Astrocyte of the spinal cord (primary cell): ENCODE results near the gene FAM90A26.
"Not testable (repeated sequence)": the region's sequence is repeated elsewhere in the genome, so short reads cannot be mapped to it uniquely, and the experiment has no call there.

Source experiments
- DNase-seq: peaks from one replicate; pipeline ENCODE4 v3.0.0; 2011; ENCODE audit warnings: low read depth, low spot score
- H3K4me3 ChIP-seq: 2 replicates; pipeline ENCODE4 v1.5.1; 2011; ENCODE audit warnings: low read depth, mild to moderate bottlenecking, low read length, moderate library complexity
- in situ Hi-C: cut with HindIII; loops from 2 replicates; pipeline ENCODE4 v1.10.0; 2017; ENCODE audit warnings: low sequenced_read_pairs
- TF ChIP-seq, protein P1 (sequence below): IDR thresholded peaks from 2 replicates; pipeline ENCODE4 v1.5.1; 2012; ENCODE audit warnings: low read depth, mild to moderate bottlenecking, low read length, inconsistent platforms

The FAM90A26 gene, protein sequence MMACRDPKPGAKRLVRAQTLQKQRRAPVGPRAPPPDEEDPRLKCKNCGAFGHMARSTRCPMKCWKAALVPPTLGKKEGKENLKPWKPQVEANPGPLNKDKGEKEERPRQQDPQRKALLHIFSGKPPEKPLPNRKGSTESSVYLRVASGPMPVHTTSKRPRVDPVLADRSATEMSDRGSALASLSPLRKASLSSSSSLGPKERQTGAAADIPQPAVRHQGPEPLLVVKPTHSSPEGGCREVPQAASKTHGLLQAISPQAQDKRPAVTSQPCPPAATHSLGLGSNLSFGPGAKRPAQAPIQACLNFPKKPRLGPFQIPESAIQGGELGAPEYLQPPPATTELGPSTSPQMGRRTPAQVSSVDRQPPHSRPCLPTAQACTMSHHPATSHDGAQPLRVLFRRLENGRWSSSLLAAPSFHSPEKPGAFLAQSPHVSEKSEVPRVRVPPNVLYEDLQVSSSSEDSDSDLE

DNA sequence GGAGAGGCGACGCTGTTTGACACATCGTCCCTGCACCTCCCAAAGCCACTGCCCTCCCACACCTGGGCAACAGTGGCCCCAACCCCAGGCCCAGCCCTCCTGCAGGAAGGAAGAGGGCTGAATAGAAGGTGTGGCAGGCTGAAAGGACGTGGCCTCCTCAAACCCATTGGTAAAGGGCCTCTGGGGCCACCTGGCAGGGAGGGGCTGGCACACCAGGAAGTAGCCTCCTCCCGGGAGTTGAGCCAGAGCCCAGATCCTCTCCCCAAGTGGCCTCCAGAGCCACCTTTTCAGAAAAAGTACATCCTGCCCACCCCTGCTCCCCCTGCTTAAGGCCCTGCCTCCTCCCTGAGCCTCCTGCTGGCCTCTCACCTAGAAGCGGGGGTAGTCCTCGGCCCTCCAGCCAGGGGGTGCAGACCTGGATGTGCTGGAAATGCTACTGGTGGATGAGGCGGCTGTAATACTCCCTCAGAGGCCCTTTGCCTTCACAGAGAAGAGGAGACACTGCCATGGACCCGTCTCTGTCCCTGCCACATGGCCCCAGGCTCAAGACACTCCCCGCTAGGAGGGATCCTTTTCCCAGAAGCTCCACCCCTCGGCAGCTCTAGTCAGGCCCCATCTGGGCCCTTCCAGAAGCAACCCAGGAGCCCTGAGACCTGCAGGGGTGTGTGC is at the start of gene FAM90A26:
TSS of gene FAM90A26 (plus strand) at position 619 of the 669 bp plus-strand sequence. CDS start 2,764 bp downstream, outside the sequence.
- in situ Hi-C loops, DNase-seq: not testable (repeated sequence)

DNA sequence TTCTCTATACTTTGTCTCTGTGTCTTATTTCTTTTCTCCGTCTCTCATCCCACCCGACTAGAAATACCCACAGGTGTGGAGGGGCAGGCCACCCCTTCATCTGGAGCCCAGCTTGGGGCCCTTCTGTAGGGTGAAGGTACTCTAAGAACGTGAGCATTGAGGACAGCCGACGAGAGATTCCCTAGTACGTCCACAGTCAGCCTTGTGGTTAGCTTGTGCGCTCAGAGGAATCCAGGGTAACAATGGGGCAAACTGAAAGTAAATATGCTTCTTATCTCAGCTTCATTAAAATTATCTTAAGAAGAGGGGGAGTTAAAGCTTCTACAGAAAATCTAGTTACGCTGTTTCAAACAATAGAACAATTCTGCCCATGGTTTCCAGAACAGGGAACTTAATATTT is 47.5 kb upstream of the FAM90A26 start:
- H3K4me3 ChIP-seq, DNase-seq, in situ Hi-C loops: not testable (repeated sequence)

More for the DNA sequence above, at the start of gene FAM90A26:
- H3K4me3 ChIP-seq = not testable (repeated sequence)

DNA sequence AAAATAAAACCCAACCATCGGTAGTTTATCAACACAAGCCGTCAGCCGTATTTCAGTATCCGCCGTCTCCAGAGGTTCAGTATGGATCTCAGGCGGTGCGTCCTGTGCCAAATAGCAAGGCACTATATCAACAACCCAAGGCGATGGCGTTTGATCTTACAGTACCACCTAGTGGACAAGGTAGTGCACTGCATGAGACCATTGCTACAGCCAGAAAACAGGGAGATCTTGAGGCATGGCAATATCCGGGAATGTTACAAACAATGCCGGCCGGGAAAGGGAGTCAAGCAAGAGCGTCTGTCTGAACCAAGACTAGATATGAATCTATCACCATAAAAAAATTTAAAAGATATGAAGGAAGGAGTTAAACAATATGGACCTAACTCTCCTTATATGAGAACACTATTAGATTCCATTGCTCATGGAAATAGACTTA is 46.6 kb upstream of the FAM90A26 start:
- in situ Hi-C loops = not testable (repeated sequence)

DNA sequence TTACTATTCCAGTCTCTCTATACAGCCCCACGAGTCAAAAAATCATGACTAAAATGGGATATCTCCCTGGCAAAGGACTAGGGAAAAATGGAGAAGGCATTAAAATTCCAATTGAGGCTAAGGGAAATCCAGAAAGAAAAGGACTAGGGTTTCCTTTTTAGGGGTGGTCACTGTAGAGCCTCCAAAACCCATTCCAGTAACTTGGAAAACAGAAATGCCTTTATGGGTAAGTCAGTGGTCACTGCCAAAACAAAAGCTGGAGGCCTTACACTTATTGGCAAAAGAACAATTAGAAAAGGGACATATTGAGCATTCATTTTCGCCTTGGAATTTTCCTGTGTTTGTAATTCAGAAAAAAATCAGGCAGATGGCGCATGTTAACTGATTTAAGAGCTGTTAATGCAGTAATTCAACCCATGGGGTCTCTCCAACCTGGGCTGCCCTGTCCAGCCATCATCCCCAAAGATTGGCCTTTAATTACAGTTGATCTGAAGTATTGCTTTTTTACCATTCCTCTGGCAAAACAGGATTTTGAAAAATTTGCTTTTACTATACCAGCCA is 44.5 kb upstream of the FAM90A26 start:
- DNase-seq, in situ Hi-C loops, H3K4me3 ChIP-seq: not testable (repeated sequence)

More for the DNA sequence above, 46.6 kb upstream of the FAM90A26 start:
- not testable (repeated sequence) for DNase-seq, H3K4me3 ChIP-seq
- TF ChIP-seq, protein P1, sequence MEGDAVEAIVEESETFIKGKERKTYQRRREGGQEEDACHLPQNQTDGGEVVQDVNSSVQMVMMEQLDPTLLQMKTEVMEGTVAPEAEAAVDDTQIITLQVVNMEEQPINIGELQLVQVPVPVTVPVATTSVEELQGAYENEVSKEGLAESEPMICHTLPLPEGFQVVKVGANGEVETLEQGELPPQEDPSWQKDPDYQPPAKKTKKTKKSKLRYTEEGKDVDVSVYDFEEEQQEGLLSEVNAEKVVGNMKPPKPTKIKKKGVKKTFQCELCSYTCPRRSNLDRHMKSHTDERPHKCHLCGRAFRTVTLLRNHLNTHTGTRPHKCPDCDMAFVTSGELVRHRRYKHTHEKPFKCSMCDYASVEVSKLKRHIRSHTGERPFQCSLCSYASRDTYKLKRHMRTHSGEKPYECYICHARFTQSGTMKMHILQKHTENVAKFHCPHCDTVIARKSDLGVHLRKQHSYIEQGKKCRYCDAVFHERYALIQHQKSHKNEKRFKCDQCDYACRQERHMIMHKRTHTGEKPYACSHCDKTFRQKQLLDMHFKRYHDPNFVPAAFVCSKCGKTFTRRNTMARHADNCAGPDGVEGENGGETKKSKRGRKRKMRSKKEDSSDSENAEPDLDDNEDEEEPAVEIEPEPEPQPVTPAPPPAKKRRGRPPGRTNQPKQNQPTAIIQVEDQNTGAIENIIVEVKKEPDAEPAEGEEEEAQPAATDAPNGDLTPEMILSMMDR = peak; percentile 8

DNA sequence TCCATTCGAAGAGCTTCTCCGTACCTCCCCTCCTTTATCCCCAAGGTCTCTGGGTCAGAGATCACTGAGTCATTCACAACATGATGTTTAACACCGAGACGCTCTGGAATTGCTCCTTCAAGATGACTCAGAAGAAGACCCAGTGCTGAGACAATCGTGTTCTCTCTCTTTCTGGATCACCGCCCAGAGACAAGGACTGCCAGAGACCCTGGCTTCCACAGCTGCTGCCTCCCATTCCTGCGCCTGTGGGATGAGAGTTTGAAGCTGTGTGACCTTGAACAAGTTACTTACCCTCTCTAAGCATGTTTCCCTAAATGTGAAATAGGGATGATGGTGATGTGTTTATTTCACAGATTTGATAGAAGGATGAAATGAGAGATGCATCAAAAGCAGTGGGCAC is 38.8 kb upstream of the FAM90A26 start:
- in situ Hi-C loops, H3K4me3 ChIP-seq: not testable (repeated sequence)
- DNase-seq = peak; percentile 75

DNA sequence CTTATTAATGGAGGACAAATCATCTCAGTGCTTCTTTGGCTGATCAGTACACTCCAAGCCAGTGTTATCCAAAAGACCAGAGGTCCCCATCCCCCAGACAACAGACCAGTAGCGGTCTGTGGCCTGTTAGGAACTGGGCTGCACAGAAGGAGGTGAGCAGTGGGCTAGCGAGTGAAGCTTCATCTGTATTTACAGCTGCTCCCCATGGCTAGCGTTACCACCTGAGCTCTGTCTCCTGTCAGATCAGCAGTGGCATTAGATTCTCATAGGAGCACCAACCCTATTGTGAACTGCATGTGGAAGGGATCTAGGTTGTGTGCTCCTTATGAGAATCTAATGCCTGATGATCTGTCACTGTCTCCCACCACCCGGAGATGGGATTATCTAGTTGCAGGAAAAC is 37.4 kb upstream of the FAM90A26 start:
- H3K4me3 ChIP-seq, in situ Hi-C loops, DNase-seq: not testable (repeated sequence)

DNA sequence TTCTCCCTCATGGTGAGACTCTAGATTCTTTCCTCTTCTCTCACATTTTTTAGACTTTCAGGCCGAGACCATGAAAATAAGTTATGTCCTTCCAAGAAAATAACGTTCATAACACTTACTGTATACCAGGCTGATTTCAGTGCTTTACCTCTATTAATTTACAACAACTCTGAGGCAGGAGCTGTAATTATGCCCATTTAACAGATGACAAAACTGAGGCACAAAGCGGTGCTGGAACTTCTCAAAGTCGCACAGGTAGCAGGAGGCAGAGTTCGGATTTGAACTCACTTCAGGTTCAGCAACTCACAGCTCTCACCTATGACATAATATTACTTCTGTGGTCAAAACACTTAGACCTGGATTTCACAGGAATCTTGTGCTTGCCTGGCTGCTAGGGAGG is 36.2 kb upstream of the FAM90A26 start:
- DNase-seq, in situ Hi-C loops, H3K4me3 ChIP-seq: not testable (repeated sequence)

DNA sequence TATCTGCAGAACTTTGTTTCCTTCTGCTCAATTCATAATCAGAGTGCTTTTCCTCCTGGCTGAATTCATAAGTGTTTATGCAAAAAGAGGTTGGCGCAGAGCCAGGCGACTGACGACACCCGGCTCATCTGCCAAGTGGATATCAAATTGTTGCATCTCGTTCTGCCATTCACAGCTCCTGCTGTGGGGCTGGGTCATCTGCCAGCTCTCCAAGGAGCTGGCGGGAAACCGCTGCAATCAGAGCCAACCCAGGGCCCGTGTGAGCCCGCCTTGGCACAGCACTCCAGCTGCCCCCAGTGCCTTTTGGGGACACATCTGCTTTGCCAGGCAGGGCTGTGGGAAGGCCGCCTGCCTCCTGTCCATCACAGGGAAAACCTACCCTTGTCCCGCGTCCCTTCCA is 35.7 kb upstream of the FAM90A26 start:
- in situ Hi-C loops = not testable (repeated sequence)
- DNase-seq = peak; percentile 37

DNA sequence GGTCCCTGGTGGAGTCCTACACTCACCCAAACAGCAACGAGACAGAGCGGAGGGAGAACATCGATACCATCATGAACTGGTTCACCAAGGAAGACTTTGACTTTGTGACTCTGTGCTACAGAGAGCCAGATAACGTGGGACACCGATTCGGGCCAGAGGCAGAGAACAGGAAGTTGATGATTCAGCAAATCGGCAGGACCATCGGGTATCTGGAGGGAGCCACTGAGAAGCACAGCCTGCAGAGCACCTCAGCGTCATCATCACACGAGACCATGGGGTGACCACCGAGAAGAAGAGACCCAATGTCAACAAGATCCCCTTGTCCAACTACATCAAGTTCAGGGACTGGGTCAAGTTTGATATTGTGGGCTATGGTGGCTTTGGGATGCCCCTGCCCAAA is 29.2 kb upstream of the FAM90A26 start:
- DNase-seq, in situ Hi-C loops, H3K4me3 ChIP-seq: not testable (repeated sequence)

More for the DNA sequence above, 35.7 kb upstream of the FAM90A26 start:
- H3K4me3 ChIP-seq = not testable (repeated sequence)

DNA sequence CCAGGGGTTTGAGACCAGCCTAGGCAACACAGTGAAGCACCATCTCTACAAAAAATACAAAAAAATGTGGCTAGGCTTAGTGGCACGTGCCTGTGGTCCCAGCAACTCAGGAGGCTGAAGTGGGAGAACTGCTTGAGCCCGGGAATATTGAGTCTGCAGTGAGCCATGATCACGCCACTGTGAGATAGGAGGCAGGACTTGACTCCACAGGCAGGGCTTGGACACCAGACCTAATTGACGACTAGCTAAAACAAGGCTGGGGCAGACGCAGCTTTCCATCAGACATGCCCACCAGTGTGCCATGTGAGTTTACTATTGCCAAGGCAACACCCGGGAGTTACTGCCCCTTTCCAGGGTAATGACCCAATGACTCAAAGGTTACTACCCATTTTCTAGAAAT is 27.4 kb upstream of the FAM90A26 start:
- H3K4me3 ChIP-seq, DNase-seq, in situ Hi-C loops: not testable (repeated sequence)

DNA sequence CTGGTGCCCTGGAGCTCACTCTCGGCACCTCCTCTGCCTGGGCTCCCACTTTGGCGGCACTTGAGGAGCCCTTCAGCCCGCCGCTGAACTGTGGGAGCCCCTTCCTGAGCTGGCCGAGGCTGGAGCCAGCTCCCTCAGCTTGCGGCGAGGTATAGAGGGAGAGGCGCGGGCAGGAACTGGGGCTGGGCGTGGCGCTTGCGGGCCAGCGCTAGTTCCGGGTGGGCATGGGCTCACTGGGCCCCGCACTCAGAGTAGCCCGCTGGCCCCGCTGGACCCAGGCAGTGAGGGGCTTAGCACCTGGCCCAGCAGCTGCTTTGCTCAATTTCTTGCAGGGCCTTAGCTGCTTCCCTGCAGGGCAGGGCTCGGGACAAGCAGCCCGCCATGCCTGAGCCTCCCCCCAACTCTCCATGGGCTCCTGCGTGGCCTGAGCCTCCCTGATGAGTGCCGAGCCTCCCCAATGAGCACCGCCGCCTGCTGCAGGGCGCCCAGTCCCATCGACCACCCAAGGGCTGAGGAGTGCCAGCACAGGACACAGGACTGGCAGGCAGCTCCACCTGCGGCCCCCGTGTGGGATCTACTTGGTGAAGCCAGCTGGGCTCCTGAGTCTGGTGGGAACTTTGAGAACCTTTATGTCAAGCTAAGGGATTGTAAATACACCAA is 26.7 kb upstream of the FAM90A26 start:
- in situ Hi-C loops = no loop called here
- DNase-seq = no peak
- no peak overlapping the region for H3K4me3 ChIP-seq
- TF ChIP-seq, protein P1 = no peak
